H9 (cell line): ENCODE data around the gene DNAJC7. TPM values are rescaled to one million over a fixed set of nuclear protein-coding genes. Genes with fewer than 3 reads are reported as not detected.

ENCODE experiments used
- DNase-seq: peaks from one replicate; pipeline ENCODE4 v3.0.0-alpha.2; 2017
- H2AFZ ChIP-seq: one replicate; pipeline ENCODE4 v1.6.1; 2013; ENCODE audit warnings: mild to moderate bottlenecking, low read length, control low read depth, moderate library complexity
- H2AK5ac ChIP-seq: 2 replicates; pipeline ENCODE4 v1.6.1; 2013; ENCODE audit warnings: low read length, control low read depth, mixed read lengths; ENCODE audit not compliant: insufficient read length
- H2BK120ac ChIP-seq: one replicate; pipeline ENCODE4 v1.6.1; 2013; ENCODE audit warnings: low read depth, mild to moderate bottlenecking, low read length, control low read depth, inconsistent platforms; ENCODE audit not compliant: poor library complexity, severe bottlenecking
- H2BK12ac ChIP-seq: 2 replicates; pipeline ENCODE4 v1.6.1; 2013; ENCODE audit warnings: low read length, control low read depth, mixed read lengths, low read depth; ENCODE audit not compliant: insufficient read length
- H2BK15ac ChIP-seq: 2 replicates; pipeline ENCODE4 v1.6.1; 2013; ENCODE audit warnings: low read depth, low read length, control low read depth
- H2BK20ac ChIP-seq: one replicate; pipeline ENCODE4 v1.6.1; 2013; ENCODE audit warnings: low read depth, mild to moderate bottlenecking, low read length, control low read depth, inconsistent platforms; ENCODE audit not compliant: poor library complexity, severe bottlenecking
- H2BK5ac ChIP-seq: 2 replicates; pipeline ENCODE4 v1.6.1; 2013; ENCODE audit warnings: low read length, control low read depth, mixed read lengths; ENCODE audit not compliant: insufficient read length
- H3K14ac ChIP-seq: 2 replicates; pipeline ENCODE4 v1.6.1; 2013; ENCODE audit warnings: low read length, control low read depth; ENCODE audit not compliant: insufficient read depth
- H3K18ac ChIP-seq: 2 replicates; pipeline ENCODE4 v1.6.1; 2013; ENCODE audit warnings: low read depth, mild to moderate bottlenecking, mixed read lengths, low read length, control low read depth; ENCODE audit not compliant: insufficient read length
- H3K23ac ChIP-seq: 2 replicates; pipeline ENCODE4 v1.6.1; 2013; ENCODE audit warnings: low read length, control low read depth, mixed read lengths, low read depth; ENCODE audit not compliant: insufficient read length
- H3K23me2 ChIP-seq: 2 replicates; pipeline ENCODE4 v1.6.1; 2013; ENCODE audit warnings: low read depth, mild to moderate bottlenecking, mixed read lengths, low read length, control low read depth; ENCODE audit not compliant: insufficient read length, poor library complexity, severe bottlenecking
- H3K27ac ChIP-seq: 2 replicates; pipeline ENCODE4 v1.5.1; 2013; ENCODE audit warnings: low read length, control low read depth, mixed read lengths, low read depth; ENCODE audit not compliant: insufficient read length
- H3K27me3 ChIP-seq: 2 replicates; pipeline ENCODE4 v1.6.1; 2013; ENCODE audit warnings: low read length, control low read depth, inconsistent platforms; ENCODE audit not compliant: insufficient read depth
- H3K4ac ChIP-seq: 2 replicates; pipeline ENCODE4 v1.6.1; 2013; ENCODE audit warnings: low read depth, mild to moderate bottlenecking, control low read depth, inconsistent platforms, low read length, moderate library complexity
- H3K4me1 ChIP-seq: 2 replicates; pipeline ENCODE4 v1.6.1; 2013; ENCODE audit warnings: low read length, control low read depth, inconsistent platforms; ENCODE audit not compliant: insufficient read depth
- H3K4me2 ChIP-seq: 2 replicates; pipeline ENCODE4 v1.6.1; 2013; ENCODE audit warnings: low read length, control low read depth, mixed read lengths; ENCODE audit not compliant: insufficient read length, insufficient read depth
- H3K56ac ChIP-seq: 2 replicates; pipeline ENCODE4 v1.6.1; 2013; ENCODE audit warnings: low read depth, mild to moderate bottlenecking, mixed read lengths, low read length, control low read depth; ENCODE audit not compliant: insufficient read length
- H3K79me1 ChIP-seq: 2 replicates; pipeline ENCODE4 v1.6.1; 2013; ENCODE audit warnings: low read depth, mild to moderate bottlenecking, moderate library complexity, low read length, control low read depth, inconsistent platforms; ENCODE audit not compliant: insufficient read depth, poor library complexity, severe bottlenecking
- H3K79me2 ChIP-seq: 2 replicates; pipeline ENCODE4 v1.6.1; 2013; ENCODE audit warnings: low read length, control low read depth, inconsistent platforms; ENCODE audit not compliant: insufficient read depth
- H3K9ac ChIP-seq: 2 replicates; pipeline ENCODE4 v1.6.1; 2013; ENCODE audit warnings: low read length, control low read depth, mixed read lengths; ENCODE audit not compliant: insufficient read length; ENCODE audit errors: extremely low read depth
- H3K9me3 ChIP-seq: one replicate; pipeline ENCODE4 v1.6.1; 2013; ENCODE audit warnings: low read depth, low read length, inconsistent platforms; ENCODE audit not compliant: control insufficient read depth
- H3T11ph ChIP-seq: one replicate; pipeline ENCODE4 v1.6.1; 2013; ENCODE audit warnings: mild to moderate bottlenecking, low read length, control low read depth, inconsistent platforms
- H4K20me1 ChIP-seq: one replicate; pipeline ENCODE4 v1.6.1; 2013; ENCODE audit not compliant: control insufficient read depth, insufficient read length, insufficient read depth
- H4K5ac ChIP-seq: 2 replicates; pipeline ENCODE4 v1.6.1; 2013; ENCODE audit warnings: low read depth, mild to moderate bottlenecking, mixed read lengths, low read length, control low read depth; ENCODE audit not compliant: insufficient read length
- H4K8ac ChIP-seq: replicated peaks from 2 replicates; pipeline ENCODE4 v1.6.1; 2013; ENCODE audit warnings: low read length, control low read depth, mixed read lengths, low read depth; ENCODE audit not compliant: insufficient read length
- H4K91ac ChIP-seq: 2 replicates; pipeline ENCODE4 v1.6.1; 2013; ENCODE audit warnings: low read depth, mild to moderate bottlenecking, moderate library complexity, mixed read lengths, low read length, control low read depth; ENCODE audit not compliant: insufficient read length
- H3K27ac Mint-ChIP-seq, 3 experiments: 2 replicates in 2 of 3; 3 replicates in 1 of 3; pipeline ENCODE4 v1.8.0; 2020 to 2021; ENCODE audit warnings: mixed read lengths in 3 of 3, mild to moderate bottlenecking in 1 of 3, moderate library complexity in 1 of 3
- H3K27me3 Mint-ChIP-seq: 2 replicates; pipeline ENCODE4 v1.8.0; 2021; ENCODE audit warnings: low read depth, mild to moderate bottlenecking, moderate library complexity, mixed read lengths
- H3K36me3 Mint-ChIP-seq, 3 experiments: 2 replicates in 2 of 3; 3 replicates in 1 of 3; pipeline ENCODE4 v1.8.0; 2020 to 2021; ENCODE audit warnings: low read depth in 3 of 3, mixed read lengths in 3 of 3; ENCODE audit not compliant: insufficient read depth in 1 of 3
- H3K4me1 Mint-ChIP-seq, 2 experiments: 2 replicates each; pipeline ENCODE4 v1.8.0; 2020; ENCODE audit warnings: mixed read lengths in 2 of 2
- H3K4me3 Mint-ChIP-seq, 2 experiments: 2 replicates in 1 of 2; 3 replicates in 1 of 2; pipeline ENCODE4 v1.8.0; 2020 to 2021; ENCODE audit warnings: mild to moderate bottlenecking in 2 of 2, mixed read lengths in 2 of 2, moderate library complexity in 1 of 2
- H3K9me3 Mint-ChIP-seq, 2 experiments: 2 replicates in 1 of 2; 3 replicates in 1 of 2; pipeline ENCODE4 v1.8.0; 2020; ENCODE audit warnings: mild to moderate bottlenecking in 2 of 2, mixed read lengths in 2 of 2, moderate library complexity in 1 of 2
- WGBS: extraction: QIAGEN DNeasy Blood & Tissue Kit; methylation state at CpG from one replicate; pipeline ENCODE4 v1.1.7; 2013; ENCODE audit warnings: missing lambda C conversion rate, low lambda C conversion rate, mixed read lengths; ENCODE audit not compliant: insufficient read length; ENCODE audit errors: extremely low coverage; 5-methylcytosine and 5-hydroxymethylcytosine counted together
- total RNA-seq: library from RNA; stranded (reverse); gene quantifications from 2 replicates; pipeline ENCODE4 v1.2.1, GENCODE V29; 2021
- TF ChIP-seq, protein P1 (sequence below): fragments of 200-600 bp; sonication (generic); conservative IDR thresholded peaks from 3 replicates; pipeline ENCODE4 v1.8.0; 2021; ENCODE audit warnings: antibody characterized with exemption, mild to moderate bottlenecking

The DNAJC7 gene
- total RNA-seq, 1 experiment from 2014 or later: 141 TPM

DNA sequence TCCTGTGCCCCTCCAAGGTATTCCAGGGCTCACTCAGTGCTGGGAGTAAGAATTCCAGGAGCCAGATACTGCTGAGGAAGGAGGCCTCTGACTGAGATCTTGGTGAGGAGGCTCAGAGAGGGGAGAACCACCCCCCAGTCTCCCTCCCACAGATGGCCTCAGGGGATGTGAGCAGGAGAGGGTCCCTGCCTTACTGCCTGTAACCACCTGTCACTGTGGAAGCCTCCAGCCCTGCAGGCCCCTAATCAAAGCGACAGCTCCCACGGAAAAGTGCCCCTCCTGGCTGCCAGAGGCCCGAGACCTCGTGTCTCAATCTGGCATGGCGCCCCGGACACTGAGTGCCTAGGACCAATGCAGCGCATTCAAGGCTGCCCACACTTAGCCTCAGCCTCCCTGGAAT is 40.8 kb upstream of the DNAJC7 start:
- H3K23me2 ChIP-seq: no peaks in the 10 kb centered on the region
- no peak overlapping the region for H4K91ac ChIP-seq
- no peak overlapping the region for H4K5ac ChIP-seq
- H3K9me3 Mint-ChIP-seq: no peaks in the 10 kb centered on the region; a peak in 1 of 5 replicates
- H4K20me1 ChIP-seq: no peaks in the 10 kb centered on the region
- H4K8ac ChIP-seq: no peak overlapping the region
- H3K79me2 ChIP-seq: no peaks in the 10 kb centered on the region
- peaks cover 8% of the 10 kb centered on the region for H3K27me3 Mint-ChIP-seq
- WGBS: no CpG with 5 or more reads among the region's 7 CpGs
- H3K23ac ChIP-seq: no peak overlapping the region
- no peak overlapping the region for H2BK12ac ChIP-seq
- no peaks in the 10 kb centered on the region for H3K79me1 ChIP-seq
- no peak overlapping the region for H2AK5ac ChIP-seq
- no peak overlapping the region for H3T11ph ChIP-seq
- no peaks in the 10 kb centered on the region for H3K27me3 ChIP-seq
- H2BK15ac ChIP-seq: no peak overlapping the region
- peaks cover 2% of the 10 kb centered on the region; the same call in 1 of the 2 replicates for H3K4me1 ChIP-seq
- DNase-seq: no peak
- no peak overlapping the region for H3K4ac ChIP-seq
- no peak overlapping the region for H3K27ac Mint-ChIP-seq
- TF ChIP-seq, protein P1, sequence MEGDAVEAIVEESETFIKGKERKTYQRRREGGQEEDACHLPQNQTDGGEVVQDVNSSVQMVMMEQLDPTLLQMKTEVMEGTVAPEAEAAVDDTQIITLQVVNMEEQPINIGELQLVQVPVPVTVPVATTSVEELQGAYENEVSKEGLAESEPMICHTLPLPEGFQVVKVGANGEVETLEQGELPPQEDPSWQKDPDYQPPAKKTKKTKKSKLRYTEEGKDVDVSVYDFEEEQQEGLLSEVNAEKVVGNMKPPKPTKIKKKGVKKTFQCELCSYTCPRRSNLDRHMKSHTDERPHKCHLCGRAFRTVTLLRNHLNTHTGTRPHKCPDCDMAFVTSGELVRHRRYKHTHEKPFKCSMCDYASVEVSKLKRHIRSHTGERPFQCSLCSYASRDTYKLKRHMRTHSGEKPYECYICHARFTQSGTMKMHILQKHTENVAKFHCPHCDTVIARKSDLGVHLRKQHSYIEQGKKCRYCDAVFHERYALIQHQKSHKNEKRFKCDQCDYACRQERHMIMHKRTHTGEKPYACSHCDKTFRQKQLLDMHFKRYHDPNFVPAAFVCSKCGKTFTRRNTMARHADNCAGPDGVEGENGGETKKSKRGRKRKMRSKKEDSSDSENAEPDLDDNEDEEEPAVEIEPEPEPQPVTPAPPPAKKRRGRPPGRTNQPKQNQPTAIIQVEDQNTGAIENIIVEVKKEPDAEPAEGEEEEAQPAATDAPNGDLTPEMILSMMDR: no peak
- H2BK5ac ChIP-seq: no peak overlapping the region
- H3K14ac ChIP-seq: 0 out of 2 replicates have a peak overlapping the region, but pooled peaks have one; percentile 31
- H2BK20ac ChIP-seq: no peak overlapping the region
- H3K36me3 Mint-ChIP-seq: no peaks in the 10 kb centered on the region
- H3K4me2 ChIP-seq: no peak overlapping the region
- H3K9me3 ChIP-seq: no peaks in the 10 kb centered on the region
- H3K4me1 Mint-ChIP-seq: peaks cover 33 to 56% of the 10 kb centered on the region in 2 experiments
- H3K18ac ChIP-seq: no peak overlapping the region
- no peak overlapping the region for H3K56ac ChIP-seq
- H2AFZ ChIP-seq: no peak overlapping the region
- H3K27ac ChIP-seq: no peak overlapping the region
- H3K4me3 Mint-ChIP-seq: no peak overlapping the region
- no peak overlapping the region for H2BK120ac ChIP-seq
- H3K9ac ChIP-seq: no peak overlapping the region
